Activated T-cell treated with anti-CD3 and anti-CD28 coated beads, Interleukin-2, amount 50 U/mL, for 1 hour (primary cell): ENCODE measurements around the gene MGA.
A peak's percentile ranks its signal among the peaks of the same experiment; 100 is the strongest.

Source experiments
- DNase-seq: peaks from one replicate; pipeline ENCODE4 v3.0.0-alpha.2; 2020

Gene MGA

DNA sequence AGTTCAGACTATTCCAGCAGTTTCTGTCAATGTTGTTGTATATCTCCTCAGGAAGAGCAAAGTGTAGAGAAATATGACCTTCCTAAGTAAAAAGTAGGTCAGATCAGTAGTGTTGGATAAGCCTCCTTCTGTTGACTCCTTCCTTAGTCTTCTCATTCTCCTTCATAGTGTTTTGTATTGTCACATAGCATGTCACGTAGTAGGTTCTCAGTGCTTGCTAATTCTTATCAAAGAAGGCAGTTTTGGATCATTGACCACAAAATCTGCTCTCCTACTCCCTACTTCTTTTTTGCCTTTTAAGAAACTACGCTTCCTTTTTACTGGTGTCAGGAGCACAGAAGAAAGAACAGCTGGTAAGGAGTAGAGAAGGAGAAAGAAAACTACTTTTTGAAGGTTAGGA lies 1.0 kb upstream of the MGA start:
- DNase-seq: no peak

DNA sequence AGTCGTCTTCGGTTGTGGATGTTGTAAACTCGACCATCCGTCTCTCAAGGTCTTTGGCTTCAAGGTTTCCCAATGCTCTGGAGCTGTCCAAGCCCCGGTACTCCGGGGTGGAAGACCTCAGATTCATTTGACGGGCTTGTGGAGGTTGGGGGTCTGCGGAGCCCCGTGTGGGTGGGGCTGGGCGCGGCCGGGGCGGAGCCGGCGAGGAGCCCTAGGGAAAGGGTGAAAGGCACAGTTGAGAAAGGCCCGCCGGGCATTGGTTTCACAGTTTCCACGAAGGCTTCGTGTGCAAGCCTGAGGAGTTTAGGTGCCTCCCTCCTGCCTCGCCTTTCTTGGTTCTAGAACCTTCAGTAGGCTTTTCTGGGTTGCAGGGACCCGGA lies 360 bp upstream of the MGA start:
- DNase-seq: no peak

DNA sequence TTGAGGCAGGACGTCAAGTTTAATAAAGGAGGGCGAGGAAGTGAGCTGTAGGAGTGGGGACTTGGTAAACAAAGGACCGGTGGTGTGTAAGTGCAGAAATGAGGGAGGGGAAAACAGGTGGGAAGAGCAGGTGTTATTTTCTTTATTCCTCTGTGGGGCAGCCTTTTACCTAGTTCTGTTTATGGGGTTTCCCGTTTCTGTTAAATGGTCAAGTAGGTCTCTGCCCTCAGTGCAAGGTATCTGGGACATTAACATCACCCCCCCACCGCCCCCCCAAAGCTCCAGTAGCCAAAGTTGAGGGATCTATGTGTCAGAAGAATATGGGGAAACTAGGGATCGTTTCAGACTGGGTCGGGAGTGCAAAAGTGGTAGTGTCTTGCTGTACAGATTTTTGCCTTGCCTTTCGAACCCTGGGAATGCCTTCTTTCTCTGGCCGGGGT lies 893 bp downstream of the MGA start:
- no peak for DNase-seq

DNA sequence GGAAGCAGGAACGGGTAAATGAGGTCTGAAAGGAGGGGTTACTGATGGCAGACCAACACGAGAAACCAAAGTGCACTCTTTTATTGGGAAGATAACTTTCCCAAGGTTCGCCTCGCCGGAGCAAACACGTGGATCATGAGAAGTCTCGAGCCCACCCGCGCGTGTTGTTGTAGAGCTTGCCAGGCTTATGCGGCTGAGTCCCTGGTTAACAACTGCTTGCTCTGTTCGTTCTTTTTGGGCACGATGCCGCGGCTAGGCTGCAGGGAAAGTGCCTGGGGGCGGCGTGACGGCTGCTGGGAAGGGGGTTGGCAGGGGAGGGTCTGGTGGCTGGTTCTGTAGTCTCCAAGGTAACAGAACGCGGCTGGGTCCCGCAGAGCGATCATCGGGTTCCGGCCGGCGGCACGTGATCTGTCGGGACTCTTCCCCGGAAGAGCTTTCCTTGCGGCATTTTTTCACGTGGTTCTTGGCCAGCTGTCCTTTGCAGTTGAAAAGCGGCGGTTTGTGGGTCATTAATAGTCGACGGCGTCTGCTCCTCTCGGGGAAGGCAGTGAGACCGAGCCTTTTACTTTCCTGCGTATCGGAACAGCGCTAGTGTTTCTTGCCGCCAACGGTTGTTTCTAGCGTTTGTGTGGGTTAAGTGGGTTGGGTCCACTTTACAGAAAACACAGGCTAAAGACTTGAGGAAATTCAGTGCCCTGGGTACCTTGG lies 1.5 kb downstream of the MGA start:
- peak; percentile 73 for DNase-seq

- no peak for DNase-seq
These were observed 6.2 kb downstream of the MGA start for GRCh38 chr15:41666353-41666920.

- no peak for DNase-seq
These were observed 9.5 kb downstream of the MGA start for GRCh38 chr15:41669701-41670100.

DNA sequence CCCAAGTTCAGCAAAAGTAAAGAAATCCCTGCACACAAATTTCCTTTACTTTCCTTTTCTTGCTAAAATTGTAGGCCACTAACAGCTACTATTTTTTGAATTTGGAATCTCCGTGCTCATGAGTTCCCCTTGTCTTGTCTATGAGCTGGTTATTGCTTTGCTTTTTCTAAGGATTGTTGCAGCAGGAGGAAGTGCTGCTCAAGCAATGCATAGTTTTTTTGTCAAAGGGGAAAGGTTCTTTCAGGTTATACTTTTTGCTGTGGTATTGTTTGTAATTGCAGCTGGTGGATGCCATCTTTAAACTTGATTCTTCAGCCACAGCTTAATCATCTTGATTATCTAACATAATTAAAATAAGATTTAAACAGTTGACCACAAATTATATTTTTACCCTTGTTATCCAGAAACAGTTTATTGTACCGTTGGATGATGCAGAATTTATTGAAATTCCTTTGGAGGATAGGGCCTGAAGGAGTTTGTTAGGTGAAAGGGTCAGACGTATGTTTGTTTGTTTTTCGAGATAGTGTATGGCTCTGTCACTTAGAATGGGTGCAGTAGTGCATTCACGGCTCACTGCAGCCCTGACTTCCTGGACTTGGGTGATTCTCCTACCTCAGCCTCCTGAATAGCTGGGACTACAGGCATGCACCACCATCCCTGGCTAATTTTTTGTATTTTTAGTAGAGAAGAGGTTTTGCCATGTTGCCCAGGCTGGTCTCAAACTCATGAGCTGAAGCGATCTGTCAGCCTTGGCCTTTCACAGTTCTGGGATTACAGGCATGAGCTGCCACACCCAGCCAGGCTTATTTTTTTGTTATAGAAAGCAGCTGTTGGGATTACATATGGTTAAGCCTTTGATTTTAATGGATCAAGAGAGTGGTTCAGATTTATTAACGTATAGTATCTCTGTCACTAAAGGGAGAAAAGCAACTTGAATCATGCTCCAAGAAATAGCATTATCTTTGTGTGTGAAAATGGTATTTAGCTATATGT lies 11.7 kb downstream of the MGA start:
- no peak for DNase-seq

DNA sequence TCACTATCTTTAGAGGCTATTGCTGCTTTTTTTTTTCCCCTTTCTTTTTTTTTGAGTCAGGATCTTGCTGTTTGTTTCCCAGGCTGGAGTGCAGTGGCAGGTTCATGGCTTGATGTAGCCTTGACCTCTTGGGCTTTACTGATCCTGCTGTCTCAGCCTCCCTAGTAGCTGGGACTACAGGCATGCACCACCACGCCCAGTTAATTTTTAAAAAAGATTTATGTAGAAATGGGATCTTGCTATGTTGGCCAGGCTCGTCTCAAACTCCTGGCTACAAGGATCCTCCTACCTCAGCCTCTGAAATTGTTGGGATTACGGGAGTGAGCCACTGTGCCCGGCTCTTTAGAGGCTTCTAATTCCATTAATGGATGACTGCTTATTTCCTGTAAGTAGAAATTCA lies 15.1 kb downstream of the MGA start:
- no peak for DNase-seq

DNA sequence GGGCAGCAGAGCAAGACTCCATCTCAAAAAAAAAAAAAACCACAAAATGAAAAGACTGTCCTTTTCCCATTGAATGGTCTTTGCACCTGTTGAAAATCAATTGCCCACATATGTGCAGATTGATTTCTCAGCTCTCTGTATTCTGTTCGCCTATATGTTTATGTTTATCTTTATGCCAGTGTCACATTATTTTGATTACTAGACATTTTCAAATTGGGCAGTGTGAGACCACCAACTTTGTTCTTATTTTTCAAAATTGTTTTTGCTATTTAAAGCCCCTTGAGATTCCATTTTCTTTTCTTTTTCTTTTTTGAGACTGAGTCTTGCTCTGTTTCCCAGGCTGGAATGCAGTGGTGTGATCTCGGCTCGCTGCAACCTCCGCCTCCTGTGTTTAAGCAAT lies 18.5 kb downstream of the MGA start:
- no peak for DNase-seq

DNA sequence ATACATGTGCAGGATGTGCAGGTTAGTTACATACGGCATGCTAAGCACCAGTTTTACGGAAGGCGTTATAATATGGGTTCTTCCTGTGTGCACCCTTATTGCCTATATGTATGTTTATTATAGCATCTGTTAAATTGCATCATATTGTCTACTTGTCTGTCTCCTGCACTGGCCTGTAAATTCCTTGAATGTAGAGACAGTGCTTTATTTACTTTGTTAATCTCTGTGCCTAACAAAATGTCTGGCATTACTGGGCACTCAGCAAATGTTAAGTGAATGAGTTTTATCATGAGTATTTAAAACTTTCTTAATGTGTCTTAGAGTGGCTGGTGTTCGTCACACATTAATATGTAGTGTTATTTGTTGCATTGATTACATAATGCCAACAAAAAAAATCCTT lies 23.8 kb downstream of the MGA start:
- DNase-seq: no peak

GRCh38 chr15:41688671-41689070 lies 28.5 kb downstream of the MGA start:
- DNase-seq: no peak

- no peak for DNase-seq
These were observed 28.9 kb downstream of the MGA start for GRCh38 chr15:41689083-41689482.

GRCh38 chr15:41689834-41690233 lies 29.6 kb downstream of the MGA start:
- no peak for DNase-seq

- DNase-seq: no peak
These were observed 30.4 kb downstream of the MGA start for GRCh38 chr15:41690636-41691035.

DNA sequence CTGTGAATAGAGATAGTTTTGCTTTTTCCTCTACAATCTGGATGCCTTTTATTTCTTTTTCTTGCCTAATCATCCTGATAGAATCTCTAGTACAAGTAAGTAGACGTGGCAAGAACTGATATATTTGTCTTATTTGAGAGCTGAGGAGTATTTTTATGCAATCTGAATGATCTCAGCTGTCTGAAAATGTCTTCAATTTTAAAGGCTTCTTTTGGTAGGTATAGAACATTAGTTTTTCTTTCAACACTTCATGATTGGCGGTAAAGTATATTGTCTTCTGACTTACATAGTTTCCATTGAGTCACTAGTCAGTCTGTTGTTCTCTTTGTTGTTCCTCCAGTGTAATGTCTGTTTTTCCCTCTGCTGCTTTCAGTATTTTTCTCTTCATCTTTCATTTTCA lies 31.3 kb downstream of the MGA start:
- DNase-seq: no peak

DNA sequence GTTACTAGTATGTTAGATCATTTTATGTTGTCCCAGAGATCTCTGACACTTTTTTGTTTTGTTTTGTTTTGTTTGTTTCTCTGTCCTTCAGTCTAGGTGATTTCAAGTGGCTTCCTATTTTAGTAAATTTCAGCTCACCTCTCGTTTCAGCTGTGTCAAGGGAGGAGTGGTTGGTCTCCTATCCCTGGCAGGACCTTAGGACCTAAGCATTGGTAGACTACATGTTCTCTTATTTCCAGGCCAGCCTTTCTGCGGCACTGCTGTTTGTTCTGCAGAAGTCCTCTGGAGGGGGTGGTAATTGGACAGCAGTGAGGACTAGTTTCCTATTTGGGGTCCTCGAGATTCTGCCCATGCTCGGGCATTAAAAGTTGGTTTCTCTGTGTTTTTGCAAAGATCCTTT lies 31.8 kb downstream of the MGA start:
- no peak for DNase-seq

- DNase-seq: no peak
These were observed 33.6 kb downstream of the MGA start for GRCh38 chr15:41693757-41694156.

GRCh38 chr15:41695750-41696436 lies 35.7 kb downstream of the MGA start:
- no peak for DNase-seq

DNA sequence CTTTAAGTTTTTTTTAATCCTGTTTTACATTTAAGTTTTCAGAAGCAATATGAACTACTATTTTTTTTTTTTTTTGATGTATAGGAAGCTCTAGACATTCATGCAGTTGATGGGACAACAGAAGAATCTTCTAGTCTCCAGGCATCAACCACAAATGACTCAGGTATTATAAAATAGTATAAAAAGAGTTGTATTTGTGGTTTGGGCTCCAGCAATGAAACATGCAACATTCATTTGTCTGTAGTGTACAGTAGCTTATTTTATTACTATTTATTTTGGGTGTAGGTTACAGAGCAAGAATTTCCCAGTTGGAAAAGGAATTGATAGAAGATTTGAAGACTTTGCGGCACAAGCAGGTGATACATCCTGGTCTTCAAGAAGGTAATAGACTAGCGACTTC lies 38.6 kb downstream of the MGA start:
- DNase-seq: no peak

DNA sequence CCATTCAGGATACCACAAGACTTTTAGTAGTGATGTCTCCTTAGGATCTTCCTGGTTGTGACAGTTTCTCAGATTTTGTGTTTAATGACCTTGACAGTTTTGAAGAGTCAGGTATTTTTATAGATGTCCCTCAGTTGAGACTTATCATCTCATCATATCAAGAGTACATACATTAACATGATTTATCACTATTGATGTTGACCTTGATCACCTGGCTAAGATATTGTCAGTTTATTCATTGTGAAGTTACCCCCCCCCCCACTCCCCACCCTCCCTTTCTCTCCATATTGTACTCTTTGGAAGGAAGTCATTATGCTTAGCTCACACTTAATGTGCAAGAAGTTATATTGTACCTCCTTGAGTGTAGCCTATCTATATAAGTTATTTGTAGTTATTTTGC lies 42.9 kb downstream of the MGA start:
- no peak for DNase-seq

- no peak for DNase-seq
These were observed 52.8 kb downstream of the MGA start for GRCh38 chr15:41713047-41713446.

DNA sequence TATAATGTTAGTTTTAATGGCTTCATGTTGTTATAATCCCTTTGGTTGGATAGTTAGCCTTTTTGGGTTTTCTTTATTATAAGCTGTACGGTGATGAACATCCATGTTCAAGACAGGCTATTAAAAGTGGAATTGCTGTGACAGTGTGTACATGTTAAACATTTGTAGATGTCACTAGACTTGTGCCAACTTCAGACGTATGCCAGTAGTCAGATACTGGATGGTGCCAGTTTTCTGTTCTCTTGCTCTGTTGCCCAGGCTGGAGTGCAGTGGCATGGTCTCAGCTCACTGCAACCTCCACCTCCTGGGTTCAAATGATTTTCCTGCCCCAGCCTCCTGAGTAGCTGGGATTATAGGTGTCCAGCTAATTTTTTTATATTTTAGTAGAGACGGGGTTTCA lies 54.1 kb downstream of the MGA start:
- no peak for DNase-seq

GRCh38 chr15:41716864-41717263 lies 56.7 kb downstream of the MGA start:
- DNase-seq: no peak
